GM20000 (cell line): Measurements from ENCODE around the gene EIF2D.
"Not testable (repeated sequence)": the region's sequence is repeated elsewhere in the genome, so short reads cannot be mapped to it uniquely, and the experiment has no call there.

Source experiments
- DNase-seq: peaks from one replicate; pipeline ENCODE4 v3.0.0; 2012; ENCODE audit warnings: low spot score
- TF ChIP-seq, protein P1 (sequence below): IDR thresholded peaks from 2 replicates; pipeline ENCODE4 v1.5.1; 2012; ENCODE audit warnings: mild to moderate bottlenecking, control low read depth; ENCODE audit errors: extremely low read depth, missing control alignments

Gene EIF2D

DNA sequence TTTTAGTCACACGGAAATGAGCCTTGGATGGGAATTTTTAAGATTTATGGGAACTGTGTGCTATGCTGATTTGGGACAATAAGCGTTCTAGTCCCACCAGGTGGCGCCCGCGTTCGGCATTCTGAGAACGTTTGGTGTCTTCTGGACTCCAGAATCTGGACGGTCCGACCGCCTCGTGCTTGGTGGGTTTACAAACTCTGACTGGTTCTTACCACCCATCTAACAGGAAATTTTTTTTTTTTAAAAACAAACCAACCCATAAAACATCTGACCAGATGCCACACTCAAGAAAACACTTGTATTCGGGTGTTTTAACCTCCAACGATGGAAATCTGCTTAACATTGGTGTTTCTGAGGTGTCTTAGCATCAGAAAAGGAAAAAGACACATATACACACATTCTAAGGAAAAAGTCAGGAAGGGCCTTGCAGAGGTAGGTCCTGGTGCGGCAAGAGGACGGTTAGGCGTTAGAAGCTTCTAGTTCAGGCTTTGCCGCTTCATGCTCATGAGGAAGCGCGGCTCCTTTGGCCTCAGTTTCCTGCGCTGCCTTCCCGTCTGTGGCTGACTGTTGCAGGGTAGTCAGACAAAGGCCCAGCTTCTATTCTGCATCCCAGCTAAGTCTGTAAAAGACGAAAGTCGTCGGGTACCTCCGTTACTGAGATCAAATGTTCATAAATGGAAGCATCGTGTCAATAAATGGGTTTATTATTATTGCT lies 22.3 kb upstream of the EIF2D start:
- peak; percentile 63 for DNase-seq

DNA sequence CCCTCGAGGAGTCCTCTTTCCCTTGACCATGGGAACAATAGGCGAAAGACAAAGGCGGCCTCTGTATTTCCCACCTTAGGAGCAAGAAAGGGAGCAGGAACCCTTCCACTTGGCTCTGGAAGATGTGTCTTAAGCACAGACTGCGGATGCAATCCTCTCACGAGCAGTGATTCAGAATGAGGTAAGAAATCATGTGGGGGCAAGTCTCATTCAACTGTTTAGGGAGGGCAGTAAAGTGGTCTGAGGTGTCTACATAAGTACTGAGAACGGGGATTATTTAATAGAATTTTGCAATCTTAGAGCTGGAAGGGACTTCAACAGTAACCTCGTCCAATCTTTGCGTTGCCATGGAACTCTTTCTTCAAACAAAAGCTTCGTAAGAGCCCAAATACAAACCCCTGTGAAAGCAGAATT lies 21.4 kb upstream of the EIF2D start:
- DNase-seq, result no peak
- TF ChIP-seq, protein P1, sequence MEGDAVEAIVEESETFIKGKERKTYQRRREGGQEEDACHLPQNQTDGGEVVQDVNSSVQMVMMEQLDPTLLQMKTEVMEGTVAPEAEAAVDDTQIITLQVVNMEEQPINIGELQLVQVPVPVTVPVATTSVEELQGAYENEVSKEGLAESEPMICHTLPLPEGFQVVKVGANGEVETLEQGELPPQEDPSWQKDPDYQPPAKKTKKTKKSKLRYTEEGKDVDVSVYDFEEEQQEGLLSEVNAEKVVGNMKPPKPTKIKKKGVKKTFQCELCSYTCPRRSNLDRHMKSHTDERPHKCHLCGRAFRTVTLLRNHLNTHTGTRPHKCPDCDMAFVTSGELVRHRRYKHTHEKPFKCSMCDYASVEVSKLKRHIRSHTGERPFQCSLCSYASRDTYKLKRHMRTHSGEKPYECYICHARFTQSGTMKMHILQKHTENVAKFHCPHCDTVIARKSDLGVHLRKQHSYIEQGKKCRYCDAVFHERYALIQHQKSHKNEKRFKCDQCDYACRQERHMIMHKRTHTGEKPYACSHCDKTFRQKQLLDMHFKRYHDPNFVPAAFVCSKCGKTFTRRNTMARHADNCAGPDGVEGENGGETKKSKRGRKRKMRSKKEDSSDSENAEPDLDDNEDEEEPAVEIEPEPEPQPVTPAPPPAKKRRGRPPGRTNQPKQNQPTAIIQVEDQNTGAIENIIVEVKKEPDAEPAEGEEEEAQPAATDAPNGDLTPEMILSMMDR, result no peak

More for the DNA sequence above, 22.3 kb upstream of the EIF2D start:
- TF ChIP-seq, protein P1, result peak; percentile 69

DNA sequence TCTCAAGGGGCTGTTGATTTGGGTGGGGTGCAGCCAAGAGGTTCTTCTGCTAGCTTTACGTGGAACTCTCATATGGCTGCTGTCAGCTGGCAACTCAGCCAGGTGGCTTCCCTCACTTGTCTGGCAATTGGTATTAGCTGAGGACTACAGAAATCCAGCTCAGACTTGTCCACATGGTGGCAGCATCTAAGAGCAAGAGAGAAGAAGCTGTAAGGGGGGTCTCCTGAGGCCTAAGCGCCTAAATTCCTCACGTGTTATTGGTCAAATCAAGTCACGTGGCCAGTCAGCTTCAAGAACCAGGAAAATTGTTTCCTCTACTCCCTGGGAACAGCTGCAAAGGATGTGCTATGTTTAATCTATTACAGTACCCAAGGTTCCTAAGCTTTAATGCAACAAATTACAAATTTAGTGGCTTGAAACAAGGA lies 18.8 kb upstream of the EIF2D start:
- TF ChIP-seq, protein P1, result no peak
- DNase-seq, result peak; percentile 74

DNA sequence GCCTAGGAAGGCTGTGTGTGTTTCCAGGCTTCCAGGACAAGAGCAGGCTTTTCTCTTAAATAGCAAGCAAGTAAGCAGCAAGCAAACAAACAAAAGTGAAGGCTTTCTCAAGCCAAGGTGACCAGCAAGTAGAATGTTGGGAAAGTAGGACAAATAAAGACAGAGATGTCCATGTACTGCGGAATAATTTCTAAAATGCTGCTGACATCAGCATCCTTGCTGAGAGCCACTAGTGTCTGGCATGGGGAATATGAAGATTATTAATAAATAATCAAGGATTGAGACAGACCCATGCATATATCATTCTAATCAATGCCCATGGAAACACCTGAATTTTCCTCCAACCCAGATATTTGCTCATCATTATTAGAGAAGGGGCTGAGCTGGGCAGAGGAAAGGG lies 16.7 kb upstream of the EIF2D start:
- TF ChIP-seq, protein P1, result no peak
- no peak for DNase-seq

DNA sequence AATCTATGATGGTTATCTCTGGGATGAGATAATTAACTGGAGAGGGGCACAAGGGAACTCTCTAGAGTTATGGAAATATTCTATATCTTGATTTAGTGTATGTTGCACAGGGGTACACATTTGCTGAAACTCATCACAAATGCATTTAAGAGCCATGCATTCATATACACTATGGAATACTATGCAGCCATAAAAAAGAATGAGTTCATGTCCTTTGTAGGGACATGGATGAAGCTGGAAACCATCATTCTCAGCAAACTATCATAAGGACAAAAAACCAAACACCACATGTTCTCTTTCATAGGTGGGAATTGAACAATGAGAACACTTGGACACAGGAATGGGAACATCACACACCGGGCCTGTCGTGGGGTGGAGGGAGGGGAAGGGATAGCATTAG lies 14.1 kb upstream of the EIF2D start:
- DNase-seq, result not testable (repeated sequence)

DNA sequence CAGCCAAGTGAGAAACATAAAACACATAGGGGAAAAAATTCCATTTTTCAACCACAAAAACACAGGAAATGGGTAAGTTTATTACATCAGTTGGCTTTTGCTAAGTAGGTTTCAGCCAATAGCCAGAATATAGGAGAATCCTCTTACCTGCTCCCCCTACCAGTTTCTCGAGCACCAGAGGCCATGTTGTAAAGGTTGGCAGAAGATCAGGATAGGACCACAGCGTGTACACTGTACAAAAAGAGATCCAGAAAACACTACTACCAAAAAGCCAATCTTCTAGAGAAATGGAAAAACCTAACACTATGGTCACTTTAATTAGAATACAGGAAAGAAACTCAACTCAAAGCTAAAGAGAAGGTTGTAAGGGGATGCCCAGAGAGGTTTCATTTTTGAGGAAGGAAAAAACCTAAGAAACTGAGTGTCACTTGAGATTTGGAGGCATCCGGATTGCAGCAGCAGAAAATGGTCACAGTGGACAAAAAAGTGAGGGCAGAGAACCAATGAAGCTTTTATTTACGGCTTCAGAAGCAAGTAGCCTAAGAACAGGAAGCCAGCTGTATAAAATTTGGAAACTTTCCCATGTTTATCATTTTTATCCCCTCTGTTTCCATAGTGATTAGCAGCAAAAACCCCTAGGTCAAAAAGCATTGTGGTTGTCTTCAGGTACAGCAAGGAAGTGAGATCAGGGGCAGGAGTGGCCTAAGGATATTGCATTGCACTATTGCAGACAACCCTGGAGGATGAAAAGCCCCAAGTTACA lies 2.9 kb downstream of the EIF2D start:
- TF ChIP-seq, protein P1, result no peak
- peak; percentile 64 for DNase-seq

DNA sequence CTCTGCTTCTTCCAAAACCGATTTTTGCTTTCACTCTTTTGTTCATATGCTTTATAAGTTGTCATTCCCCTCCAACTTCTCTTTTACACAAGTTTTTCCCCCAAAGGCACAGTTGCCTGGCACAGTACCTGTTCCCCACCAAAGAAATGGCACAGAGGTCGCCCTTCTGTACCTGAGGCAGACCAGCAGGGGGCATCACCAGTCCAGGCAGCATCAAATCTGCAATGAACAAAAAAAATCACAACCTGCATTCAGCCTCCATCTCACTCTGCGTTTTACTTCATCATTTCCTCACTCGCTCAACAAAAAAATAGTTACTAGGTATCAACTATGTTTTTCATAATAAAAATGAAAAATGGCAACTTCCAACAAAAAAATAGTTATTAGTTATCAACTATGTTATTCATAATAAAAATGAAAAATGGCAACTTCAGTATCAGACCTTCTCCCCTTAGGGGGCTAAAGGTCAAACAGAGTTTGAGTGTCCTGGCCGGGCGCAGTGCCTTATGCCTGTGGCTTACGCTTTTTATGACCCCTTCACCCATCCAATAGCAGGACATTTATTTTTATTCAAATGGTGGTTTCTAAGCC lies 4.1 kb downstream of the EIF2D start:
- peak; percentile 61 for DNase-seq
- TF ChIP-seq, protein P1, result peak; percentile 62
